ENCODE measurements around the gene MORF4L2.
A peak's percentile ranks its signal among the peaks of the same experiment; 100 is the strongest.

The MORF4L2 gene

GRCh38 chrX:103686199-103687072 is at the start of gene MORF4L2:
Gene MORF4L2 (minus strand): TSS chrX:103686699. CDS start chrX:103677027, 9,672 bp downstream.
- peak; percentile 57 for DNase-seq (ENCODE audit: low read depth)

- DNase-seq (ENCODE audit: low read depth): no peak
Measured at GRCh38 chrX:103734125-103734760, 47.7 kb upstream of the MORF4L2 start.

DNA sequence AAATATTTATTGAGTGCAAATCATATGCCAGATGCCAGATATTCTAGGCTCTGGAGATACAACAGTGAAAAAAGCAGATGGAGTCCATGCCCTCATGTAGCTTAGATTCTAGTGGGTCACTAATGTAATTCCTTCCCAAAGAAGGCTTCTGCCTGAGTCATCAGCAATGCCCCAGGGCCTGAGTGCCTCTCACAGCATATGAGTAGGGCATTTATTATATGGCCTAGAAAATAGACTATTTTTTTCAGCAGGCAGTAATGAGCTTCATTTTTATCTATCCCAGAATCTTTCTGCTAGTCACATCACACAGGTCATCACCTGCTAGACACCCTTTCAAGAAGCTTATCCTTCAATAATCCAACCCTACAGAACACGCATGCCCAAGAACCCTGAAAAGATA is 46.5 kb upstream of the MORF4L2 start:
- DNase-seq (ENCODE audit: low read depth): no peak

- no peak for DNase-seq (ENCODE audit: low read depth)
Measured at GRCh38 chrX:103730796-103731493, 44.4 kb upstream of the MORF4L2 start.

DNA sequence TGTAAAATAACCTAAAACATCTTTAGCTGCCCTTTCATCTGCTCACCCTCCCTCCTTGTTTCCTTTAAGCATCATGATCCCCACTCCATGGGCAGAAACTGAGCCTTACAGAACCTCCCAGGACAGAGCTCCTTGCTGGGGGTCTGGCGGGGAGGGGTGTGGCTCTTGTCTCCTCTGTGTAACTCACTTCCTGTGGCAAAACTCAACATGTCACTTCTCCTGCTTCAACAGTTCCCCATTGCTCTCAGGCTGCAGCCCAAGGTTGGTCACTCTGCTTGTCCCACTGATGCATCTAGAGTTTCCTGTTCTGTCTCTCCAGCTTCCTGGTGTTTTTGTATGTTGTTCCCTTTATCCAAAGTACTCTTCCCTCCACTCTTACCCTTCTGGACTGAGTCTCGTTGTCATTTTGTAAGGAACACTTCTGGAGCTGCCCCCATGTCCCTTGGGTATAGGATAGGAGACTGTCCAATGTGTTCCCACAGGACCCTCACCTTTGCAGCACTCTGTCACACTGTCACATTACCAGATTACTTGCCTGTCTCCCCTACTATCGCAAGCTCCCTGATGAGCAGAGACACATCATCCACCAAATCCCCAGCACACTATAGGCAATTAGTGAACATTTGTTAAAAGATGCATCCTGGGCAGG is 43.8 kb upstream of the MORF4L2 start:
- DNase-seq (ENCODE audit: low read depth): no peak

GRCh38 chrX:103729015-103729414 is 42.5 kb upstream of the MORF4L2 start:
- DNase-seq (ENCODE audit: low read depth): no peak

- DNase-seq (ENCODE audit: low read depth): no peak
Measured at GRCh38 chrX:103727115-103727514, 40.6 kb upstream of the MORF4L2 start.

DNA sequence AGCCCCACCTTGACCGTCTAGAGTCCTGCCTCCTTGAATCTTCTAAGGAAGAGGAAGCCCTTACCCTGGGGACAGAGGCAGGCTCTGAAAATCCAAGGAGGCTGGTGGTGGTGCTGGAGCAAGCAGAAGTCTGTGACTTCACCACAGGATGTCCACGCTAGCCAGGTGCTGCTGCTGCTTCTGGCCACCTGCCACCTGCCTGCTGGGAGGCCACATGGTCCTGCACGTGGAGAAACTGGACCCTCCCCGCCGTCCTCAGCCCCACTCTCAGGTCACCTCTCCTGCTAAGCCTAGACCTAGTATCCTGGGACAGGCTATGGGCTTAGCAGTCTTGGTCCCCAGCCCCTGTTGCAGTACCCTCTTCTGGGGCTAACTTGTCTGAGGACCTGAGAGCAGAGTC is 40.0 kb upstream of the MORF4L2 start:
- no peak for DNase-seq (ENCODE audit: low read depth)

GRCh38 chrX:103722505-103722904 is 36.0 kb upstream of the MORF4L2 start:
- DNase-seq (ENCODE audit: low read depth): no peak

GRCh38 chrX:103718120-103718519 is 31.6 kb upstream of the MORF4L2 start:
- DNase-seq (ENCODE audit: low read depth): no peak

DNA sequence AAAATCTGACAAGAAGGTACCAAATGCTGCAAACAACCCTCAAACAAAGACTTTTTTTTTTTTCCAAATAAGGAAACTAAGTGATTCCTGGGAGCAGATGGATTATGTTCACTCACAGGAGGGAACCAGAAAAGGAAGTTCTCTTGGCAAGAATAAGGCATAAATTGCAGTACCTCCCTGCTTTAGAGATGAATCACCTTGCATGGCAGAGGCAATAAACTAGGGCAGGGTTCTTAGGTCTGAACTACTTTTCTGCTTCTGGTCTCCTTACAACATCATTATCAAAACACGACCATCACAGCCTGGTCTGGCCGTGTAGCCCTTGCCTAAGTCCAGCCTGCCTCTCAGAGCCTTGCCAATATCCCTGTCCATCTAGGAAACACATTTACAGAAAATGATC is 30.5 kb upstream of the MORF4L2 start:
- DNase-seq (ENCODE audit: low read depth): no peak

GRCh38 chrX:103710609-103711008 is 24.1 kb upstream of the MORF4L2 start, which contains the start of gene TMEM31:
Gene TMEM31 (plus strand): TSS chrX:103710909. CDS start chrX:103712259, 1,350 bp downstream.
- no peak for DNase-seq (ENCODE audit: low read depth)

DNA sequence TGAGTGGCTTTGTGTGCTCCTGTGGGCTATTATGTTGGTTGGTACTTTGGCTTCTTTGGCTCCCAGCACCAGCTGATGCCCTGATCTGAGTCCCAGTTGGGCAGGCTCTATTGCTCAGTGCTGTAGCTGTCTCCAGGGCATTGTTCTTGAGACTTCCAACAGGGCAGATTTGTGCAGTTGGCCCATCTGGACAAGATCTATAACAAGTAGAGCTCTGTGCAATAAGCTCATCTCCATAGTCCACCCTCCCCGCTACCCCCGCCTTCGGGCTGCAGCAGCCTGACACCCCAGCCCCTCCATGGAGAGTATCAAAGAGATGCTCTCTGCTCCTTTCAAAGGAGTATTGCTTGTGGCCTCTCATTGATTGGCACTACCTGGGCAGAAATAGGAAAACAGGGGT is 18.4 kb upstream of the MORF4L2 start:
- DNase-seq (ENCODE audit: low read depth): no peak

- no peak for DNase-seq (ENCODE audit: low read depth)
Measured at GRCh38 chrX:103699243-103699642, 12.7 kb upstream of the MORF4L2 start.

- DNase-seq (ENCODE audit: low read depth): no peak
Measured at GRCh38 chrX:103697687-103698086, 11.2 kb upstream of the MORF4L2 start.

- no peak for DNase-seq (ENCODE audit: low read depth)
Measured at GRCh38 chrX:103691059-103691458, 4.6 kb upstream of the MORF4L2 start.

DNA sequence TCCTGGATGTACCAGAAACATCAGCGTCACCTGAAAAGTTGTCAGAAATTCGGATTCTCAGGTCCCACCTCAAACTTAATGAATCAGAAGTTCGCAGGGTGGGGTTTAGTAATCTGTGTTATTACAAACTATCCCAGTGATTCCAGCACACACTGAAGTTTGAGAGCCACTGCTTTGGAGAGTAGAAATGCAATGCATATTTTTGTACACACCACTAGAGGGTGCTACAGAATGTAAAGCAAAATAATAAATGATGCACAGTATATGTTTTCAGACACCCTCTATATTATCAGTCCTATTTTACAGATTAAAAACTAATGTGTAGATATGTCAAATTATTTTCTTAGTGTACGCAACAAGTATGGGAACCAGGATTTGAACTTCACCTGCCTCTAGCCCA is 2.4 kb upstream of the MORF4L2 start:
- no peak for DNase-seq (ENCODE audit: low read depth)

DNA sequence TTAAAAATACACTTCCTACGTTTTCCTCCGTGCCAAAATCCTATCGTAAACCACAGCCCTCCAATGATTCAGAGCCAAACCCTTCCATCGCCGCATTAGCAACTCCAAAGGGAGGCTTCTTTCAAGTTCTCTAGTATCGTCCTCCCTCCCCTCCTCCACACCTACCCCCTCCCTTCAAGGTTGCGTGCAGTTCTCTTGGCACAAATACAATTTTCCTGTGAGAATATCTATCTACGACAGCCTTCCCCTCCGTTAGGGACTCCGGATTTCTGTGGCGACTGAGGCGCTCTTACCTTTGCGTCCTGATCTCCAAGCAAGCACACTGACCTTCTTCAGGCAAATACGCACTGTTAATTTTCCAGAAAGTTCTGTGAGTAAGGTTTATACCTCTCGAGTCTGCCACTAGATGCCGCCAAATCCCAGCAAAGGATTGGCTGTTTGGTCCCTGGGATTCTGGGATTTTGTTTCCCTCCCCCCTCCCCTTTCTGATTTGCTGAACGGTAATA is 1.2 kb upstream of the MORF4L2 start:
- peak; percentile 33 for DNase-seq (ENCODE audit: low read depth)

DNA sequence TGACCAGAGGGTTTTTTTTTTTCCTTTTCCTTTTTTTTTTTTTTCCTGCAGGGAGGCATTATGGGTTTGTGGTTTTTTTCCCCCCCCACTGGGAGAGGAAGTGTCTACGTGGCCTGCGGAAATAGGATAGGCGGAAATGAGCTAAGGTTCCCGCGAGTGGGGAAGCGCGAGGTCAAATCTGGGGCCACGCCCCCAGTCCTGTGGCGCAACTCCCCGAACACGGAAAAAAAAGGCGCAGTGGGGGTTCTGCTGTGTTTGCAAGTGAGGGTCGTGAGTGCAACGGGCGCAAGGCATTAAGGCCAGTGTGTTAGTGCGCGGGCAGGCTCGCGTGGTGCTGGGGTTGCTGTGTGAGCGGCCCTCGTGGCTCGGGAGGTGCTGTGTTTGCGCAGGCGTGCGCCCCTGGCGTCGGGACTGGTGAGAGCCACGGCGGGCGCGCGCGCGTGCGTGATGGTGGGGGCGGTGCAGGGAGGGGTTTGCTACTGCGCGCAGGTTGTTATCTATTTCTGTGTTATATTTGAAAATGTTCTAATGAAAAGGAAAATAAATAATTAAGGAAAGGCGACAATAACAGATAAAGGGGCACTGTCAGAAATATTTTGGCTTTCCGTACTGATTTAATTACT is 685 bp upstream of the MORF4L2 start:
- peak; percentile 82 for DNase-seq (ENCODE audit: low read depth)

GRCh38 chrX:103685396-103685795 is 1.1 kb downstream of the MORF4L2 start:
- no peak for DNase-seq (ENCODE audit: low read depth)

DNA sequence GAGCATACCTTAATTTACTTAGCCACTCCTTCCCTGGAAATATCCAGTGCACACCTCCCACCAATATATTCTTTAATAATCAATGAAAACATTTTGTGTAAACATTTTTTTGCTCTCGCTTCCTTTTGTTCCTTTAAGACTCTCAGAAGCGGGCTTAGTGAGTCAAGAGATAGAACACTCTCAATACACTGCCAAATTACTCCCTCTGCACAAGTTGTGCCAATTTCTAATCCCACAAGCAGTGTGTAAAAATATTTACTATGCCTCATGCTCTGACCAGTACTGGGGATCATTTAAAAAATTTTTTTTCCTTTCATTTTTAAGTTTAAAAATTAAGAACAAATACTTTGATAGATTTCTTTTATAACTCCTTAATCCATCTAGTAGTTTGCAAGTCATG is 5.1 kb downstream of the MORF4L2 start:
- no peak for DNase-seq (ENCODE audit: low read depth)

All from activated T-cell treated with anti-CD3 and anti-CD28 coated beads for 1 hour (primary cell).